GM12878 (cell line): Measurements from ENCODE around the gene AKR1C1. TPM values are rescaled to one million over a fixed set of nuclear protein-coding genes. Genes with fewer than 3 reads are reported as not detected.
"Not testable (repeated sequence)": the region's sequence is repeated elsewhere in the genome, so short reads cannot be mapped to it uniquely, and the experiment has no call there.

Source experiments
- ATAC-seq: fragments of 200-7000 bp; cut with Tn5 transposase; 3 replicates; pipeline ENCODE4 v1.9.1; 2020; ENCODE audit warnings: mild to moderate bottlenecking, moderate library complexity
- BruUV-seq: library from RNA; stranded (reverse); fragments of 400-500 nt; replicated peaks from 2 replicates; lab custom pipeline; 2021; lab: Mats Ljungman, UMichigan
- CTCF ChIA-PET: fragments of 300-600 bp; sonication (Branson Sonifier 250); formaldehyde crosslinking; extraction: SDS; loops from one replicate; lab custom pipeline; 2021; ENCODE audit warnings: inconsistent platforms; lab: Yijun Ruan, JAX
- POLR2A ChIA-PET: fragments of 350-600 bp; formaldehyde crosslinking; extraction: SDS; loops from one replicate; lab custom pipeline; 2021; ENCODE audit warnings: inconsistent platforms; lab: Charles Lee
- RAD21 ChIA-PET: fragments of 300-600 bp; sonication (Branson Sonifier 250); formaldehyde crosslinking; loops from one replicate; lab custom pipeline; 2023; ENCODE audit warnings: antibody characterized with exemption; ENCODE audit not compliant: unreplicated experiment; lab: Charles Lee
- SMC1A ChIA-PET: fragments of 300-600 bp; sonication (Branson Sonifier 250); formaldehyde crosslinking; loops from one replicate; lab custom pipeline; 2023; ENCODE audit not compliant: unreplicated experiment, uncharacterized antibody; lab: Charles Lee
- DNase-seq: peaks from one replicate; pipeline ENCODE4 v3.0.0-alpha.2; 2011; ENCODE audit warnings: low read depth, low spot score
- FAIRE-seq: peaks from 3 replicates; lab custom pipeline; 2011; peaks lifted over from hg19 to GRCh38; lab: Jason Lieb, UNC
- H2AFZ ChIP-seq: 2 replicates; pipeline ENCODE4 v1.6.0; 2011; ENCODE audit warnings: low read depth, low read length, control low read depth; ENCODE audit not compliant: control insufficient read depth
- H3K27ac ChIP-seq: 2 replicates; pipeline ENCODE4 v1.5.1; 2011; ENCODE audit warnings: control low read depth; ENCODE audit not compliant: control insufficient read depth, insufficient read depth
- H3K27me3 ChIP-seq, 2 experiments: replicated peaks in 1 of 2; 2 replicates each; pipeline versions ENCODE4 v1.6.0 to v1.6.1; 2011; ENCODE audit warnings: low read length in 1 of 2; ENCODE audit not compliant: control insufficient read depth in 2 of 2, insufficient read depth in 2 of 2
- H3K36me3 ChIP-seq, 2 experiments: 2 replicates each; pipeline ENCODE4 v1.5.1; 2011; ENCODE audit warnings: low read length in 1 of 2; ENCODE audit not compliant: control insufficient read depth in 2 of 2, insufficient read depth in 2 of 2
- H3K4me1 ChIP-seq: 2 replicates; pipeline ENCODE4 v1.6.1; 2011; ENCODE audit warnings: mild to moderate bottlenecking, low read length, moderate library complexity, mixed read lengths; ENCODE audit not compliant: control insufficient read depth, insufficient read depth
- H3K4me2 ChIP-seq: 2 replicates; pipeline ENCODE4 v1.6.0; 2011; ENCODE audit warnings: control low read depth; ENCODE audit not compliant: control insufficient read depth, insufficient read depth
- H3K4me3 ChIP-seq: fragments of 200-600 bp; sonication (generic); 2 replicates; pipeline ENCODE4 v1.5.1; 2016
- H3K79me2 ChIP-seq: 2 replicates; pipeline ENCODE4 v1.6.0; 2011; ENCODE audit warnings: low read length; ENCODE audit not compliant: control insufficient read depth, insufficient read depth
- H3K9ac ChIP-seq: 2 replicates; pipeline ENCODE4 v1.8.0; 2011; ENCODE audit warnings: low read length, control low read depth, mixed read lengths; ENCODE audit not compliant: control insufficient read depth, insufficient read depth
- H3K9me3 ChIP-seq: replicated peaks from 3 replicates; pipeline ENCODE4 v1.5.1; 2011; ENCODE audit warnings: mild to moderate bottlenecking, low read length; ENCODE audit not compliant: control insufficient read depth, insufficient read depth
- H4K20me1 ChIP-seq: 2 replicates; pipeline ENCODE4 v1.6.0; 2011; ENCODE audit not compliant: control insufficient read depth, insufficient read depth
- WGBS: methylation state at CpG from one replicate; pipeline ENCODE4 v1.1.6; 2016; ENCODE audit warnings: low lambda C conversion rate; ENCODE audit not compliant: insufficient replicate concordance, insufficient coverage; ENCODE audit errors: missing lambda C conversion rate; 5-methylcytosine and 5-hydroxymethylcytosine counted together
- in situ Hi-C: fragments of 300-500 bp; cut with MboI; formaldehyde crosslinking; loops from 9 replicates; pipeline ENCODE4 v1.14.3; 2018; ENCODE audit warnings: mixed read lengths
- intact Hi-C: fragments of 100-400 bp; cut with micrococcal nuclease; formaldehyde crosslinking; loops from one replicate; pipeline ENCODE4 v1.14.2; 2022; ENCODE audit not compliant: unreplicated experiment
- polyA plus RNA-seq, 11 experiments: library from polyadenylated mRNA; depleted of rRNA in 4 of 11; unstranded in 6 of 11; stranded (reverse) in 5 of 11; fragments of >200 nt; fragmentation: Nextera tagmentation in 4 of 11; fragmentation: Illumina TruSeq in 1 of 11; extraction: Ambion mirVana in 4 of 11; extraction: Trizol in 1 of 11; gene quantifications; 1 replicate in 1 of 11; 2 replicates in 10 of 11; pipeline versions ENCODE4 v1.2.1 to v1.2.3, GENCODE V29; 2011 to 2016; ENCODE audit warnings: inconsistent platforms in 2 of 11, missing spikeins in 2 of 11, low read depth in 1 of 11
- total RNA-seq, 4 experiments: library from RNA; depleted of rRNA in 3 of 4; stranded (reverse); fragments of >200 nt in 3 of 4; fragmentation: Illumina TruSeq in 1 of 4; extraction: Trizol in 1 of 4; gene quantifications; 2 replicates each; pipeline versions ENCODE4 v1.2.1 to v1.2.3, GENCODE V29; 2013 to 2021

AKR1C1 gene
- total and polyA plus RNA-seq, 10 of the 15 experiments (the other 5 are each of a cell fraction or from before 2014, with no cell fraction given), result 0.05 to 1.2 (median 0.35) TPM; not detected in 6

DNA sequence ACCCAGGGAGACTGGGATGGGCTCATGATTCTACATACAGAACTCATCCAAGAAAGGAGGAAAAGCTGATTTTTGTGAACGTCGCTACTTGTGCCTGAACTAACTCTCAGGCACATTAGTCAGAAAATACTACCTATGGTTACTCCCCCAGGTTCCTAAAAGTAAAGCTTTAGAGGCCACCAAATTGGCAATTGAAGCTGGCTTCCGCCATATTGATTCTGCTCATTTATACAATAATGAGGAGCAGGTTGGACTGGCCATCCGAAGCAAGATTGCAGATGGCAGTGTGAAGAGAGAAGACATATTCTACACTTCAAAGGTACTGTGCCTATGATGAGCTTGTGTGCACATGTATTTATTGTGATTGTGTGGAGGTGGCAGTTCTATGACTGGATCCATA lies 2.5 kb downstream of the AKR1C1 start:
- CTCF ChIA-PET, result not testable (repeated sequence)

DNA sequence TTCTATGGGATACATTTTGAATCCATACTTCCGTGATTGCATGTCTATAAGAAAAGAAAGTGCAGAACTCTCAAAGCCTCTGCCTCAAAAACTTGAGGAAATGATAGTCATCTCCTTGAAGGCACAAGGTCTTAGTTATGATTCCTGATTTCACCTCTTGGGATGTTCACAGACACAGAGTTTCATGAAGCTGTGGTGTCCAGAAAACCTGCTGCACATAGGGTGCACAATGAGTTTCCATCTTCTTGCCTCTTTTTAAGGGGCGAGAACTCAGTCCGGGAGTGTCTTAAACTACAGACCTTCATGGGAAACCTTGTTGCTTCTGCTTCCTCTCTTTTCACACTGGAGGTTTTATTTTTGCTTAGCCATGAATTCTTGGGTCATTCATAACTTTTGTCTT lies 4.0 kb downstream of the AKR1C1 start:
- ATAC-seq, H3K4me3 ChIP-seq, H3K27me3 ChIP-seq, POLR2A ChIA-PET, in situ Hi-C loops, BruUV-seq, H3K4me2 ChIP-seq, intact Hi-C loops, CTCF ChIA-PET, H3K79me2 ChIP-seq, FAIRE-seq, SMC1A ChIA-PET, H3K9ac ChIP-seq, H3K9me3 ChIP-seq, H3K4me1 ChIP-seq, H4K20me1 ChIP-seq, RAD21 ChIA-PET, H3K36me3 ChIP-seq, DNase-seq, H2AFZ ChIP-seq, H3K27ac ChIP-seq: not testable (repeated sequence)
- 29% methylated on average over 3 of the region's 3 CpGs for WGBS

More for the DNA sequence above, 2.5 kb downstream of the AKR1C1 start:
- RAD21 ChIA-PET, DNase-seq, H3K9ac ChIP-seq, H3K27ac ChIP-seq, H3K36me3 ChIP-seq, POLR2A ChIA-PET, FAIRE-seq, in situ Hi-C loops, H3K4me1 ChIP-seq, H3K4me3 ChIP-seq, SMC1A ChIA-PET, H3K79me2 ChIP-seq, H4K20me1 ChIP-seq, H3K27me3 ChIP-seq, H2AFZ ChIP-seq, ATAC-seq, BruUV-seq, H3K9me3 ChIP-seq, H3K4me2 ChIP-seq: not testable (repeated sequence)
- WGBS, result 29% methylated on average over 4 of the region's 4 CpGs
- intact Hi-C loops, result loop anchor here (2.0 kb wide), 1 partner anchor 41 kb away; no protein-coding TSS in a partner anchor

DNA sequence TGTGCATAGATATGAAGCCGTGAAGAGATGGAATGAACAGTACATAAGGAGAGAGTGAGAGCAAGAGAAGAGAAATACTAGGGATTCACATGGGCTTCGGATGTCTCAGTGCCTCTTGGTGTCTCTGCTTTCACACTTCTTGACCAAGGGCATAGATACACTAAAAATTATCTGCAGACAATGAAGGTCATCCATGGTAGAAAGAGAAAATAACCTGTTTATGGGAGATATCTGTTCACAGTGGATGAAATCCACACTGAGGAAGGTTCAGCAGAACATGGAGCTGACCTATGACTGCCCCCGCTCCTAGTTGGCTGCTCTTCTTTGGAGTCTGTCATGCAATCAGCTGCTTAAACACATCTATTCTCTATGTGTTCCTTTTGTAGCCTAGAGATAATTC lies 6.1 kb downstream of the AKR1C1 start:
- ATAC-seq, RAD21 ChIA-PET: not testable (repeated sequence)

DNA sequence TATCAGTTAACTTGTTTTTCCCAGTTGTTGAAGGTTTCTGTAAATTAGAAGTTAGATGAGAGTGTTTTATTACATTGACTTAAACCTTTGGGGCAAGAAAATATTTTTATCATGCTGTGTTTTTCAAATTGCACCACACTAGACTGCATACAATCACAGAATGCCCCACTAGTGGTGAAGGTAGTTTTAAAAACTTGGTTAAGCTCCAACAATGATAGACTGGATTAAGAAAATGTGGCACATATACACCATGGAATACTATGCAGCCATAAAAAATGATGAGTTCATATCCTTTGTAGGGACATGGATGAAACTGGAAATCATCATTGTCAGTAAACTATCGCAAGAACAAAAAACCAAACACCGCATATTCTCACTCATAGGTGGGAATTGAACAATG lies 7.1 kb downstream of the AKR1C1 start:
- H4K20me1 ChIP-seq, H3K9ac ChIP-seq, DNase-seq, H3K4me3 ChIP-seq, H2AFZ ChIP-seq, POLR2A ChIA-PET, RAD21 ChIA-PET, H3K4me1 ChIP-seq, H3K36me3 ChIP-seq, H3K27me3 ChIP-seq, ATAC-seq, FAIRE-seq, in situ Hi-C loops, SMC1A ChIA-PET, H3K4me2 ChIP-seq, BruUV-seq, H3K9me3 ChIP-seq, intact Hi-C loops, H3K79me2 ChIP-seq, H3K27ac ChIP-seq, CTCF ChIA-PET: not testable (repeated sequence)
- WGBS, result 60% methylated on average over 2 of the region's 2 CpGs

More for the DNA sequence above, 6.1 kb downstream of the AKR1C1 start:
- H3K4me3 ChIP-seq, H4K20me1 ChIP-seq, H3K27me3 ChIP-seq, H3K36me3 ChIP-seq, H3K4me1 ChIP-seq, POLR2A ChIA-PET, H3K4me2 ChIP-seq, BruUV-seq, SMC1A ChIA-PET, FAIRE-seq, DNase-seq, H2AFZ ChIP-seq, in situ Hi-C loops, H3K9me3 ChIP-seq, H3K27ac ChIP-seq, H3K9ac ChIP-seq, CTCF ChIA-PET, H3K79me2 ChIP-seq, intact Hi-C loops: not testable (repeated sequence)
- 16% methylated on average over 3 of the region's 3 CpGs for WGBS
